Stimulated activated CD4-positive, alpha-beta T cell treated with anti-CD3 and anti-CD28 coated beads, TNF-alpha, amount 100 ng/mL, for 1 hour (primary cell): ENCODE data around the gene HMG20A.

Experiments used
- DNase-seq, 3 donors: peaks; one replicate each; pipeline ENCODE4 v3.0.0-alpha.2; 2020; ENCODE audit warnings: low read depth in 3 of 3, low spot score in 1 of 3

The HMG20A gene

DNA sequence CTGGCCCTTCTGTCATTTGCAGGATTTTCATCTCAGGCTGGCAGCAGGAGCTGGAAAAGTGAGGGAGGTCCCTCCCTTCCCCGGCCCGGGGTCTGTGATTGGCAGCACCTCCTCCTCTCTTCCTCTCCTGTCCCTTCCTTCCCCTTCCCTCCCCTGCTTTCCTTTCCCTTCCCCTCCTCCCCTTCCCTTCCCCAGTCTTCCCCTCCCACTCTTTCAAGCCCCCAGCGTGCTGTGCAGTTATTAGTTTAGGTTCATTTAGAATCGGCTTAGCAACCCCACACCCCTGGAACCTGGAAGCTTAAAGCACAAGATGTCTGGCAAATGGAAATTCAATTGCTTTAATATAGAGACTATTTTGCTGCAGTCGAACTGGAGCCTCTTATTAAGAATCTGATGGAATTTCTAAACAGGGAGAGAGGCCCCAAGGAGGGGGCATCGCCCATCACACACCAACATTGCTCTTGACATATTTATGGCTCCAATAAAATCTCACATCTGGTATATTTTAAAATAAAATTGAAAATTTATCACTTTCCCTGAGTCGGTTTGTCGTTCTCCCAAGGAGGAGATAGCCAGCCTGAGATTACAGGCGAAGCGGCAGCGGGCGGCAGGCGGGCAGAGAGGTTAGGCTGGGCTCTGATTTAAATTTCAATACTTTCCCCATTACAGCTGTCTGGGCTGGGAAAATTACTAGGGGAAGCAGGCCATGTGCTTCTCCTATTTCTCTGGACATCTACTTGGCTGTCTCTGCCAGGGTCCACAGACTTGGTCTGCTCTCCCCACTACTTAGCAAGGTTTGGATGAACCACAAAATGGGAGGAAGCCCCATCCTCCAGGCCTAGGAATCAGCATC is 113.1 kb downstream of the HMG20A start:
- no peak for DNase-seq
